GM13977 (cell line): ENCODE data around the gene EEFSEC.

Source experiments
- DNase-seq: peaks from one replicate; pipeline ENCODE4 v3.0.0; 2012; ENCODE audit warnings: low spot score
- in situ Hi-C: fragments of 300-500 bp; cut with MboI; formaldehyde crosslinking; loops from one replicate; pipeline ENCODE4 v1.12.0; 2022; ENCODE audit warnings: low sequenced_read_pairs, low pct_unique_long_range_greater_than_20kb, mixed read lengths, inconsistent platforms; ENCODE audit not compliant: unreplicated experiment
- TF ChIP-seq, protein P1 (sequence below): IDR thresholded peaks from 2 replicates; pipeline ENCODE4 v1.5.1; 2012; ENCODE audit warnings: mild to moderate bottlenecking, control low read depth; ENCODE audit not compliant: insufficient read depth; ENCODE audit errors: extremely low read depth, missing control alignments

EEFSEC gene

DNA sequence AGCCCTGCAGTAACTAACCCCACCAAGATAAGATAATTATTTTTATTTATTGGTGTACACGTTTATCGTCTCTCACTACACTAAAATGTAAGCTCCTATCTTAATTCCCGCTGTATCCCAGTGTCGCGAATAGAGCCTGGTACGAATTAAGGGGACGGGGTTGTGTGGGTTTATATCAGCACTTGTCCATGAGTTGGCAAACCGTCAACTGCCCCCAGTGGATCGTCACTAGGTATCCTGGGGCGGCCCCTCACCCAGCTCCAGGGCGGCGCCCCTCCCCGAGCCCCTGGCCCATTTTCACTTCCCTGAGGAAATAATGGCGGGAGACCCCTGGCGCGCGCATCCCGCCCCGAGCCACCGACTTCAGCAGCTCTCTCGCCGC is 30.1 kb upstream of the EEFSEC start:
- no peak for DNase-seq
- in situ Hi-C loops = no loop called here
- TF ChIP-seq, protein P1, sequence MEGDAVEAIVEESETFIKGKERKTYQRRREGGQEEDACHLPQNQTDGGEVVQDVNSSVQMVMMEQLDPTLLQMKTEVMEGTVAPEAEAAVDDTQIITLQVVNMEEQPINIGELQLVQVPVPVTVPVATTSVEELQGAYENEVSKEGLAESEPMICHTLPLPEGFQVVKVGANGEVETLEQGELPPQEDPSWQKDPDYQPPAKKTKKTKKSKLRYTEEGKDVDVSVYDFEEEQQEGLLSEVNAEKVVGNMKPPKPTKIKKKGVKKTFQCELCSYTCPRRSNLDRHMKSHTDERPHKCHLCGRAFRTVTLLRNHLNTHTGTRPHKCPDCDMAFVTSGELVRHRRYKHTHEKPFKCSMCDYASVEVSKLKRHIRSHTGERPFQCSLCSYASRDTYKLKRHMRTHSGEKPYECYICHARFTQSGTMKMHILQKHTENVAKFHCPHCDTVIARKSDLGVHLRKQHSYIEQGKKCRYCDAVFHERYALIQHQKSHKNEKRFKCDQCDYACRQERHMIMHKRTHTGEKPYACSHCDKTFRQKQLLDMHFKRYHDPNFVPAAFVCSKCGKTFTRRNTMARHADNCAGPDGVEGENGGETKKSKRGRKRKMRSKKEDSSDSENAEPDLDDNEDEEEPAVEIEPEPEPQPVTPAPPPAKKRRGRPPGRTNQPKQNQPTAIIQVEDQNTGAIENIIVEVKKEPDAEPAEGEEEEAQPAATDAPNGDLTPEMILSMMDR = no peak

DNA sequence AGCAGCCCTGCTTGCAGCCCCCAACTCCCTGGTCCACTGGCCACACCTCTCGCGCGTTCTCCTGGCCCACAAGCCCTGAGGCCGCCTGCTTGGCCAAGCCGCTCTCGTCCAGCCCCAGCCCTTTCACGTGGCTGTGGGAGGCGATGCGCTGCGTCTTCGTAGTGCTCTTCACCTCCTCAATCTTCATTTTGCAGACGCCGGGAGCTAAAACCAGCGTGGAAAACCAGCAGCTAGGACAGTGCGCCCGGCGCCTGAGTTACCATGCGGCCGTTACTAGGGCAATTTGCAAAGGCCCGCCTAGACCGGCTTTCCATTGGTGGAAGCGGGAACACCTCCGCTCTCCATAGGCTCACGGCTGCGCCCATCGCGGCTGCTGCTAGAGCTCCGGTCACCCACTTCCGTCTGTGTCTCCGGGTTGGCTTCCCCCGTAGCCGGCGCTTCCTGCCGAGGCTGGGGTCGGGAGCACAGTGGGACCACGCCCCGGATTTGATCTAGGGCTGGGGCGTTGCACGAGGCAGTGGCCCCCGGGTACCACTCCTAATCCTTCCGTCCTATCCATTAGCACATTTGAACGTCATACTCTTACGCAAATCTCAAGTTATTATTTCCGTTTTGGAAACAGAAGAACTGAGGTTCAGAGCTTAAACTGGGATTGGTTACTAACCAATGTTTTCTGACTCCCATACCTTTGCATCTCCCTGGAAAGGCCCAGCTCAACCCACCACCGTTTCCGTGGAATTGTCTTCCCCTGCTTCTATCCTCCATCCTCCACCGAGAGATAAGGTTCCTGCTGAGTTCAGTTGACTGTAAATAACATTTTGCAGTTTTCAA is 29.5 kb upstream of the EEFSEC start, which contains the start of gene RUVBL1:
Gene RUVBL1, minus strand, starts transcription at position 275 of the 831 bp plus-strand sequence. Its CDS starts 88 bp downstream, at position 187.
- in situ Hi-C loops = no loop called here
- TF ChIP-seq, protein P1 = no peak
- DNase-seq = peak; percentile 97

DNA sequence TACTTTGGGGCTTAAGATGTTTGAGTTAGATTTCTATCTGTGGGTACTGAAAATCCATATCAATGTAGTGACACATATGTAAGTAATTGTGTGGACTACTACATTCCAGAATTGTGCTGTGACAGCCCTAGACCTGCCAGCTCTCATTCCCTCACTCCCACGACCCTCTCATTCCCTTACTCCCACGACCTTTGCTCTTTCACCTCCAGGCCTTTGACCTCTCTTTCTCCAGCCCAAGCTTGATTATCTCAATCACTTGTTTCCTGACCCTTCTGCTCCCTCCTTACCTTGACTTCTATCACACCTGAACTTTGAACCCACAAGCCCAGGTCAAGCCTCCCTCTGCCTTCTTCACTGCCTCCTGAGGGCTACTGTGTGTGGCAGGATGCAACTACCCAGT is 26.0 kb upstream of the EEFSEC start:
- in situ Hi-C loops = no loop called here
- TF ChIP-seq, protein P1 = no peak
- DNase-seq = no peak

DNA sequence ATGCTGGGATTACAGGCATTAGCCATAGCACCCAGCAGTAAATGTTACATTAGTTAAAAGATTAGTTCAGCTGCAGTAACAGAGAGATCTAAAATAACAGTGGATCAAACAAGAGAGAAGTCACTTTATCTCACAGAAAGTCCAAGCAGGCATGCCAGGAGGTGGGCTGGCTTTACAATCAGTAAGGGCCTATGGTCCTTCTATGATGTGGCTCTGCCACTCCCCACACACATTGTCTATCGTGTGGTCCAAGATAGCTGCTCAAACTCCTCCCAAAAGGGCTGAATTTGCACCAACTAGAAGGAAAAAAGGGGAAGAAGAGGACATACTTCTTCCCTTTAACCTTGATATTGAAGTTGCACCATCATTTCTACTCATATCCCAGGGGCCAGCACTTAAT is 25.0 kb upstream of the EEFSEC start:
- no peak for DNase-seq
- in situ Hi-C loops = no loop called here
- TF ChIP-seq, protein P1 = no peak

DNA sequence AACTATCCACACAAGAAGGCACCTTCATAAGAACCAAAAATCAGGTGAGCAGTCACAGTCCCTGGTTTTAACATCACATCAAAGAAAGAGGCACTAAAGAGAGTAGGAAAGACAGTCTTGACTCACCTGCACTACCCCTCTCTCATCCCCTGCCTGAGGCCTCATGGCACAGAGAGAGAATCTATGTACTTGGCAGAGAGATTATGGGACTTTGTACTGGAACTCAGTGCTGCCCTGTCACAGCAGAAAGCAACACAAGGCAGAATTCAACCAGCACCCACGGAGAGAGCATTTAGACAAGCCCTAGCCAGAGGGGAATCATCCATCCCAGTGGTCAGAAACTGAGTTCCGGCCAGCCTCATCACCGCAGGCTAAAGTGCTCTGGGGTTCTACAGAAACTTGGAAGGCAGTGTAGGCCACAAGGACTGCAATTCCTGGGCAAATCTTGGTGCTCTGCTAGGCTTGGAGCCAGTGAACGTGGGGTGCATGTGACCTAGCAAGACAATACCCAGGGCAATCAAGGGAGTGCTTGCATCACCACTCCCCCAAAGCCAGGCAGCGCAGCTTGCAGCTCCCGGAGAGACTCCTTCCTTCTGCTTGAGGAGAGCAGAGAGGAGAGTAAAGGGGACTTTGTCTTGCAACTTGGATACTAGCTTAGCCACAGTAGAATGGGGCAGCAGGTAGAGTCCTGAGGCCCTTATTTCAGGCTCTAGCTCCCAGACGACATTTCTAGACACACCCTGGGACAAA is 21.2 kb upstream of the EEFSEC start:
- TF ChIP-seq, protein P1 = no peak
- in situ Hi-C loops = no loop called here
- DNase-seq = no peak

DNA sequence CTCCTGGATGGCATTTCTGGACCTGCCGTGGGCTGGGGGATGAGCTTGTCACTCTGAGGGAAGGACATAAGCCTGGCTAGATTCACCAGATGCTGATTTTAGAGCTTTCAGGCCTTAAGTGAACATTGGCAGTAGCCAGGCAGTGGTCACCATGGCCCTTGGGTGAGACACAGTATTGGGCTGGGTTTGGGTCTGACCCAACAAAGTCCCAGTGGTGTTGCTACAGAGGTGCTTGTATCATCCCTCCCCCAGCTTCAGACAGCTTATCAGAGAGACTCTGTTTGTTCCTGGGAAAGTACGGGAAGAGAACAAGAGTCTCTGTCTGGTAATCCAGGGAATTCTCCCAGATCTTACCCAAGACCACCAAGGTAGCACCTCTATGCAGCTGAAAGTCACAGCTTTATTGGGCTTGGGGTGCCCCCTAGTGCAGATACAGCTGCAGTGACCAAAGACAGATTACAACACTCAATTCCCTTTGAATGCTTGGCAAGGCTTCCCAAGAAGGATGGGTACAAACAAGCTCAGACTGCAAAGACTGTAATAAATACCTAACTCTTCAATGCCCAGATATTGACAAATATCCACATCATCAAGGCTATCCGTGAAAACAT is 19.9 kb upstream of the EEFSEC start:
- in situ Hi-C loops = no loop called here
- TF ChIP-seq, protein P1 = peak; percentile 83
- DNase-seq = no peak
